H1 (cell line): ENCODE results near the gene IQCF2. TPM values are rescaled to one million over a fixed set of nuclear protein-coding genes. Genes with fewer than 3 reads are reported as not detected.

Experiments used
- CTCF ChIA-PET: fragments of 300-600 bp; sonication (Branson Sonifier 250); formaldehyde crosslinking; loops from one replicate; lab custom pipeline; 2021; ENCODE audit not compliant: partially characterized antibody; lab: Charles Lee
- POLR2A ChIA-PET: fragments of 300-600 bp; sonication (Branson Sonifier 250); formaldehyde crosslinking; loops from one replicate; lab custom pipeline; 2021; ENCODE audit warnings: inconsistent platforms; ENCODE audit not compliant: partially characterized antibody; lab: Charles Lee
- DNase-seq, 2 experiments: peaks; one replicate each; pipeline versions ENCODE4 v3.0.0 to v3.0.0-alpha.2; 2010 to 2022; ENCODE audit warnings: low spot score in 2 of 2, low read depth in 1 of 2, mixed read lengths in 1 of 2
- FAIRE-seq: peaks from 2 replicates; lab custom pipeline; 2011; peaks lifted over from hg19 to GRCh38; lab: Jason Lieb, UNC
- H2AFZ ChIP-seq: 2 replicates; pipeline ENCODE4 v1.8.1; 2012; ENCODE audit warnings: low read length, inconsistent platforms
- H2AK5ac ChIP-seq: 2 replicates; pipeline ENCODE4 v1.6.1; 2013; ENCODE audit warnings: low read depth, low read length
- H2BK120ac ChIP-seq: replicated peaks from 2 replicates; pipeline ENCODE3; 2013; ENCODE audit warnings: low read depth, low read length, inconsistent platforms
- H2BK12ac ChIP-seq: 2 replicates; pipeline ENCODE4 v1.6.1; 2013; ENCODE audit warnings: low read depth, low read length
- H2BK15ac ChIP-seq: 2 replicates; pipeline ENCODE4 v1.6.1; 2013; ENCODE audit warnings: low read length
- H2BK20ac ChIP-seq: 2 replicates; pipeline ENCODE4 v1.6.1; 2013; ENCODE audit warnings: low read length
- H2BK5ac ChIP-seq: 2 replicates; pipeline ENCODE4 v1.6.1; 2013; ENCODE audit warnings: low read depth, low read length
- H3K14ac ChIP-seq: 2 replicates; pipeline ENCODE4 v1.6.1; 2013; ENCODE audit warnings: inconsistent platforms; ENCODE audit not compliant: insufficient read length
- H3K18ac ChIP-seq: 2 replicates; pipeline ENCODE4 v1.6.1; 2013; ENCODE audit warnings: low read length; ENCODE audit errors: extremely low read depth
- H3K23ac ChIP-seq: 2 replicates; pipeline ENCODE4 v1.6.1; 2013; ENCODE audit warnings: inconsistent platforms; ENCODE audit not compliant: insufficient read length
- H3K23me2 ChIP-seq: 2 replicates; pipeline ENCODE4 v1.6.1; 2013; ENCODE audit warnings: low read depth, low read length
- H3K27ac ChIP-seq: 2 replicates; pipeline ENCODE4 v1.6.1; 2011; ENCODE audit warnings: low read depth, low read length, inconsistent platforms
- H3K27me3 ChIP-seq, 4 experiments: replicated peaks in 1 of 4; 1 replicate in 1 of 4; 2 replicates in 3 of 4; pipeline versions ENCODE4 v1.6.1 to v1.8.1; 2011 to 2013; ENCODE audit warnings: low read length in 3 of 4, mild to moderate bottlenecking in 3 of 4, inconsistent platforms in 2 of 4, mixed read lengths in 2 of 4, moderate library complexity in 1 of 4; ENCODE audit not compliant: control insufficient read depth in 3 of 4, insufficient read depth in 3 of 4; ENCODE audit errors: extremely low read depth in 1 of 4
- H3K36me3 ChIP-seq, 4 experiments: 2 replicates each; pipeline versions ENCODE4 v1.6.1 to v1.8.1; 2011 to 2013; ENCODE audit warnings: mild to moderate bottlenecking in 4 of 4, low read length in 3 of 4, moderate library complexity in 2 of 4, control low read depth in 1 of 4, inconsistent platforms in 1 of 4; ENCODE audit not compliant: insufficient read depth in 4 of 4, control insufficient read depth in 2 of 4
- H3K4ac ChIP-seq: replicated peaks from 2 replicates; pipeline ENCODE3; 2013; ENCODE audit warnings: low read length, low read depth, mixed read lengths, inconsistent platforms; ENCODE audit not compliant: insufficient read length
- H3K4me1 ChIP-seq, 4 experiments: replicated peaks in 1 of 4; 1 replicate in 1 of 4; 2 replicates in 3 of 4; pipeline versions ENCODE4 v1.6.1 to v1.8.1; 2011 to 2013; ENCODE audit warnings: low read length in 3 of 4, inconsistent platforms in 2 of 4, mixed read lengths in 1 of 4; ENCODE audit not compliant: insufficient read depth in 4 of 4, control insufficient read depth in 3 of 4
- H3K4me2 ChIP-seq, 2 experiments: 2 replicates each; pipeline versions ENCODE4 v1.6.1 to v1.8.1; 2011 to 2013; ENCODE audit warnings: low read depth in 2 of 2, low read length in 2 of 2, control low read depth in 1 of 2, inconsistent platforms in 1 of 2, mild to moderate bottlenecking in 1 of 2; ENCODE audit not compliant: insufficient read depth in 1 of 2
- H3K4me3 ChIP-seq, 4 experiments: fragments of 200-600, 300-600 bp in 1 of 4; sonication (generic), shearing (Covaris generic), sonication (Bioruptor Twin) in 1 of 4; 2 replicates each; pipeline versions ENCODE4 v1.5.1 to v1.8.1; 2011 to 2016; ENCODE audit warnings: low read length in 4 of 4, low read depth in 3 of 4, control low read depth in 2 of 4, inconsistent platforms in 2 of 4, mild to moderate bottlenecking in 2 of 4, mixed read lengths in 1 of 4, moderate library complexity in 1 of 4; ENCODE audit not compliant: insufficient read depth in 2 of 4; ENCODE audit errors: extremely low read depth in 1 of 4
- H3K56ac ChIP-seq: replicated peaks from 2 replicates; pipeline ENCODE3; 2013; ENCODE audit warnings: low read depth, mild to moderate bottlenecking, mixed read lengths, low read length, inconsistent platforms; ENCODE audit not compliant: insufficient read length
- H3K79me1 ChIP-seq: 2 replicates; pipeline ENCODE4 v1.6.1; 2013; ENCODE audit warnings: low read depth, low read length, control low read depth
- H3K79me2 ChIP-seq, 2 experiments: 2 replicates each; pipeline versions ENCODE4 v1.6.1 to v1.8.1; 2012 to 2013; ENCODE audit warnings: low read length in 2 of 2, mild to moderate bottlenecking in 2 of 2, inconsistent platforms in 1 of 2; ENCODE audit not compliant: insufficient read depth in 2 of 2, control insufficient read depth in 1 of 2
- H3K9ac ChIP-seq, 4 experiments: replicated peaks in 1 of 4; 1 replicate in 1 of 4; 2 replicates in 3 of 4; pipeline versions ENCODE4 v1.6.1 to v1.8.1; 2011 to 2013; ENCODE audit warnings: low read depth in 3 of 4, low read length in 3 of 4, control low read depth in 2 of 4, mild to moderate bottlenecking in 2 of 4, moderate library complexity in 2 of 4, inconsistent platforms in 1 of 4; ENCODE audit errors: extremely low read depth in 1 of 4
- H3K9me3 ChIP-seq, 2 experiments: 2 replicates each; pipeline versions ENCODE4 v1.6.1 to v1.8.1; 2012 to 2013; ENCODE audit warnings: mild to moderate bottlenecking in 2 of 2, moderate library complexity in 2 of 2, control low read depth in 1 of 2, inconsistent platforms in 1 of 2, low read depth in 1 of 2, low read length in 1 of 2, mixed read lengths in 1 of 2; ENCODE audit not compliant: insufficient read depth in 2 of 2
- H4K20me1 ChIP-seq, 2 experiments: replicated peaks in 1 of 2; 2 replicates each; pipeline versions ENCODE3 to v1.8.1; 2011 to 2013; ENCODE audit warnings: inconsistent platforms in 2 of 2, low read length in 2 of 2, mild to moderate bottlenecking in 1 of 2; ENCODE audit not compliant: insufficient read depth in 2 of 2, control insufficient read depth in 1 of 2
- H4K5ac ChIP-seq: 2 replicates; pipeline ENCODE4 v1.6.1; 2013; ENCODE audit warnings: low read length, low read depth, mixed read lengths, inconsistent platforms; ENCODE audit not compliant: insufficient read length
- H4K8ac ChIP-seq: 2 replicates; pipeline ENCODE4 v1.8.0; 2013; ENCODE audit warnings: mild to moderate bottlenecking, moderate library complexity, low read length, inconsistent platforms; ENCODE audit not compliant: insufficient read depth; ENCODE audit errors: extremely low read depth
- H4K91ac ChIP-seq: replicated peaks from 2 replicates; pipeline ENCODE3; 2013; ENCODE audit warnings: low read length, mixed read lengths, inconsistent platforms; ENCODE audit not compliant: insufficient read length
- CTBP2 ChIP-seq: IDR thresholded peaks from 2 replicates; pipeline ENCODE4 v1.7.0; 2011; ENCODE audit warnings: borderline replicate concordance, mild to moderate bottlenecking, moderate library complexity, mixed read lengths, low read length; ENCODE audit not compliant: insufficient read depth, insufficient read length
- EP300 ChIP-seq, 2 experiments: IDR thresholded peaks; 1 replicate in 1 of 2; 2 replicates in 1 of 2; pipeline ENCODE4 v1.6.1; 2011 to 2012; ENCODE audit warnings: low read depth in 2 of 2, low read length in 2 of 2, mild to moderate bottlenecking in 2 of 2, borderline replicate concordance in 1 of 2, inconsistent platforms in 1 of 2, moderate library complexity in 1 of 2
- FOSL1 ChIP-seq: IDR thresholded peaks from 2 replicates; pipeline ENCODE4 v1.6.1; 2011; ENCODE audit warnings: mild to moderate bottlenecking, low read depth, low read length, moderate library complexity; ENCODE audit not compliant: insufficient read depth
- JUN ChIP-seq: IDR thresholded peaks from 2 replicates; pipeline ENCODE4 v1.6.1; 2011; ENCODE audit warnings: low read depth, mild to moderate bottlenecking, improper control_type of control experiment, low read length
- KDM1A ChIP-seq: fragments of 200-600, 300-600 bp; sonication (generic); IDR thresholded peaks from 2 replicates; pipeline ENCODE4 v1.7.1; 2016; ENCODE audit warnings: mild to moderate bottlenecking, low read length, borderline replicate concordance
- RAD21 ChIP-seq, 2 experiments: IDR thresholded peaks in 1 of 2; conservative IDR thresholded peaks in 1 of 2; 2 replicates each; pipeline ENCODE4 v1.6.1; 2011; ENCODE audit warnings: low read depth in 2 of 2, low read length in 2 of 2, improper control_type of control experiment in 1 of 2, inconsistent platforms in 1 of 2, mild to moderate bottlenecking in 1 of 2, moderate library complexity in 1 of 2
- RFX5 ChIP-seq: IDR thresholded peaks from 2 replicates; pipeline ENCODE4 v1.6.1; 2011; ENCODE audit warnings: low read depth, low read length, improper control_type of control experiment, borderline replicate concordance
- TAF1 ChIP-seq: IDR thresholded peaks from 2 replicates; pipeline ENCODE4 v1.6.1; 2011; ENCODE audit warnings: mild to moderate bottlenecking, low read depth, low read length
- ZNF274 ChIP-seq: IDR thresholded peaks from 2 replicates; pipeline ENCODE4 v1.7.0; 2012; ENCODE audit warnings: low read length, borderline replicate concordance; ENCODE audit errors: extremely low read depth
- WGBS, 2 experiments: shearing (Covaris generic) in 1 of 2; methylation state at CpG; one replicate each; pipeline versions ENCODE4 v1.1.6 to v1.1.7; 2013 to 2015; ENCODE audit warnings: low lambda C conversion rate in 2 of 2, mixed read lengths in 2 of 2, inconsistent platforms in 1 of 2, low coverage in 1 of 2, missing lambda C conversion rate in 1 of 2; ENCODE audit not compliant: insufficient replicate concordance in 2 of 2, insufficient coverage in 1 of 2, insufficient read length in 1 of 2; ENCODE audit errors: extremely low coverage in 1 of 2, missing lambda C conversion rate in 1 of 2; 5-methylcytosine and 5-hydroxymethylcytosine counted together
- polyA plus RNA-seq, 7 experiments: library from polyadenylated mRNA; depleted of rRNA in 3 of 7; stranded (reverse) in 5 of 7; unstranded in 2 of 7; fragments of >200 nt in 5 of 7; fragments of 200-250 nt in 2 of 7; gene quantifications; 1 replicate in 5 of 7; 2 replicates in 1 of 7; 4 replicates in 1 of 7; pipeline versions ENCODE4 v1.2.1 to v1.2.3, GENCODE V29; 2011 to 2013; ENCODE audit warnings: missing spikeins in 2 of 7, mixed read lengths in 2 of 7
- total RNA-seq: library from RNA; stranded (reverse); fragmentation: NEBNext Ultra II Directional; extraction: Animal tissue kit (Norgen Biotek cat#: 25700); gene quantifications from 2 replicates; pipeline ENCODE4 v1.2.1, GENCODE V29; 2021
- TF ChIP-seq, protein P1 (sequence below), 3 experiments: IDR thresholded peaks; 1 replicate in 2 of 3; 2 replicates in 1 of 3; pipeline versions ENCODE4 v1.5.1 to v1.6.1; 2011; ENCODE audit warnings: low read length in 3 of 3, mild to moderate bottlenecking in 3 of 3, inconsistent platforms in 2 of 3, low read depth in 1 of 3, moderate library complexity in 1 of 3; ENCODE audit not compliant: insufficient read depth in 1 of 3; ENCODE audit errors: control extremely low read depth in 1 of 3

Gene IQCF2
- total and polyA plus RNA-seq, 2 of the 8 experiments (the other 6 are each of a cell fraction or from before 2014, with no cell fraction given) = not detected

DNA sequence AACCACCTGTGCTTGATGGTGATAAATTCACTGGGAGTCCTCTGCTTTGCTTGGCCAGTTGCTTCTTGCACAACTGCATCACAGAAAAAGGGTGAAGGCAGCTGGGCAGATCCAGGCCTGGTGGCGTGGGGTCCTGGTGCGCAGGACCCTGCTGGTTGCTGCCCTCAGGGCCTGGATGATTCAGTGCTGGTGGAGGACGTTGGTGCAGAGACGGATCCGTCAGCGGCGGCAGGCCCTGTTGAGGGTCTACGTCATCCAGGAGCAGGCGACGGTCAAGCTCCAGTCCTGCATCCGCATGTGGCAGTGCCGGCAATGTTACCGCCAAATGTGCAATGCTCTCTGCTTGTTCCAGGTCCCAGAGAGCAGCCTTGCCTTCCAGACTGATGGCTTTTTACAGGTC, 31.1 kb upstream of the IQCF2 start:
- Histone ChIP-seq H4K20me1 (no peaks in the 10 kb centered on the region), H3K56ac (no peak overlapping the region), H4K91ac (no peak overlapping the region), H3K9me3 (peaks cover 3 to 8% of the 10 kb centered on the region in 2 experiments; a peak in 3 of 4 replicates), H3K36me3 (no peaks in the 10 kb centered on the region), H2BK5ac (no peak overlapping the region), H3K27ac (no peak overlapping the region), H2BK15ac (no peak overlapping the region), H3K4ac (no peak overlapping the region), H4K8ac (no peak overlapping the region), H3K9ac (no peak overlapping the region), H3K4me3 (no peak overlapping the region), H2BK20ac (no peak overlapping the region), H3K27me3 (no peaks in the 10 kb centered on the region; a peak in 1 of 7 replicates), H2BK120ac (no peak overlapping the region), H3K23me2 (no peaks in the 10 kb centered on the region), H3K79me2 (no peaks in the 10 kb centered on the region), H2BK12ac (no peak overlapping the region), H3K79me1 (no peaks in the 10 kb centered on the region), H3K4me2 (no peak overlapping the region), H3K23ac (no peak overlapping the region), H3K18ac (no peak overlapping the region), H2AFZ (no peak overlapping the region), H3K4me1 (no peaks in the 10 kb centered on the region), H4K5ac (no peak overlapping the region), H3K14ac (no peak overlapping the region), H2AK5ac (no peak overlapping the region)
- 91% methylated on average over 13 of the region's 13 CpGs; no CpG with 5 or more reads in 1 of the 2 experiments for WGBS, 2 experiments
- FAIRE-seq (no peak), DNase-seq (no peak)
- ChIA-PET POLR2A (no interaction called here), CTCF (no interaction called here)
- TF ChIP-seq CTBP2 = no peak
- TF ChIP-seq KDM1A = no peak
- no peak for TF ChIP-seq TAF1
- TF ChIP-seq, protein P1, sequence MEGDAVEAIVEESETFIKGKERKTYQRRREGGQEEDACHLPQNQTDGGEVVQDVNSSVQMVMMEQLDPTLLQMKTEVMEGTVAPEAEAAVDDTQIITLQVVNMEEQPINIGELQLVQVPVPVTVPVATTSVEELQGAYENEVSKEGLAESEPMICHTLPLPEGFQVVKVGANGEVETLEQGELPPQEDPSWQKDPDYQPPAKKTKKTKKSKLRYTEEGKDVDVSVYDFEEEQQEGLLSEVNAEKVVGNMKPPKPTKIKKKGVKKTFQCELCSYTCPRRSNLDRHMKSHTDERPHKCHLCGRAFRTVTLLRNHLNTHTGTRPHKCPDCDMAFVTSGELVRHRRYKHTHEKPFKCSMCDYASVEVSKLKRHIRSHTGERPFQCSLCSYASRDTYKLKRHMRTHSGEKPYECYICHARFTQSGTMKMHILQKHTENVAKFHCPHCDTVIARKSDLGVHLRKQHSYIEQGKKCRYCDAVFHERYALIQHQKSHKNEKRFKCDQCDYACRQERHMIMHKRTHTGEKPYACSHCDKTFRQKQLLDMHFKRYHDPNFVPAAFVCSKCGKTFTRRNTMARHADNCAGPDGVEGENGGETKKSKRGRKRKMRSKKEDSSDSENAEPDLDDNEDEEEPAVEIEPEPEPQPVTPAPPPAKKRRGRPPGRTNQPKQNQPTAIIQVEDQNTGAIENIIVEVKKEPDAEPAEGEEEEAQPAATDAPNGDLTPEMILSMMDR (IDR thresholded peaks at IDR 0.05; ENCODE audit: control extremely low read depth in 1 of 3, insufficient read depth in 1 of 3, low read depth in 1 of 3, low read length in 3 of 3) = no peak
- TF ChIP-seq EP300 (IDR thresholded peaks at IDR 0.05; ENCODE audit: borderline replicate concordance in 1 of 2, low read depth in 2 of 2, low read length in 2 of 2) = no peak
- TF ChIP-seq ZNF274 = no peak
- no peak for TF ChIP-seq RAD21 (IDR thresholded peaks at IDR 0.05 in 1 of 2, conservative IDR thresholded peaks at IDR 0.05 in 1 of 2; ENCODE audit: low read depth in 2 of 2, low read length in 2 of 2)
- TF ChIP-seq FOSL1 = no peak
- TF ChIP-seq JUN = no peak
- TF ChIP-seq RFX5 = no peak
